GM20000 (cell line): Measurements from ENCODE around the gene CERS4.

Source experiments
- DNase-seq: peaks from one replicate; pipeline ENCODE4 v3.0.0; 2012; ENCODE audit warnings: low spot score
- TF ChIP-seq, protein P1 (sequence below): IDR thresholded peaks from 2 replicates; pipeline ENCODE4 v1.5.1; 2012; ENCODE audit warnings: mild to moderate bottlenecking, control low read depth; ENCODE audit errors: extremely low read depth, missing control alignments

The CERS4 gene

GRCh38 chr19:8311461-8312260 is 102.5 kb downstream of the CERS4 start:
- DNase-seq: no peak
- TF ChIP-seq, protein P1, sequence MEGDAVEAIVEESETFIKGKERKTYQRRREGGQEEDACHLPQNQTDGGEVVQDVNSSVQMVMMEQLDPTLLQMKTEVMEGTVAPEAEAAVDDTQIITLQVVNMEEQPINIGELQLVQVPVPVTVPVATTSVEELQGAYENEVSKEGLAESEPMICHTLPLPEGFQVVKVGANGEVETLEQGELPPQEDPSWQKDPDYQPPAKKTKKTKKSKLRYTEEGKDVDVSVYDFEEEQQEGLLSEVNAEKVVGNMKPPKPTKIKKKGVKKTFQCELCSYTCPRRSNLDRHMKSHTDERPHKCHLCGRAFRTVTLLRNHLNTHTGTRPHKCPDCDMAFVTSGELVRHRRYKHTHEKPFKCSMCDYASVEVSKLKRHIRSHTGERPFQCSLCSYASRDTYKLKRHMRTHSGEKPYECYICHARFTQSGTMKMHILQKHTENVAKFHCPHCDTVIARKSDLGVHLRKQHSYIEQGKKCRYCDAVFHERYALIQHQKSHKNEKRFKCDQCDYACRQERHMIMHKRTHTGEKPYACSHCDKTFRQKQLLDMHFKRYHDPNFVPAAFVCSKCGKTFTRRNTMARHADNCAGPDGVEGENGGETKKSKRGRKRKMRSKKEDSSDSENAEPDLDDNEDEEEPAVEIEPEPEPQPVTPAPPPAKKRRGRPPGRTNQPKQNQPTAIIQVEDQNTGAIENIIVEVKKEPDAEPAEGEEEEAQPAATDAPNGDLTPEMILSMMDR: no peak
